Measurements from ENCODE around the gene APOBEC4. TPM values are rescaled to one million over a fixed set of nuclear protein-coding genes. Genes with fewer than 3 reads are reported as not detected.

APOBEC4 gene
- total and polyA plus RNA-seq, 2 of the 8 experiments (the other 6 are each of a cell fraction or from before 2014, with no cell fraction given) = not detected

DNA sequence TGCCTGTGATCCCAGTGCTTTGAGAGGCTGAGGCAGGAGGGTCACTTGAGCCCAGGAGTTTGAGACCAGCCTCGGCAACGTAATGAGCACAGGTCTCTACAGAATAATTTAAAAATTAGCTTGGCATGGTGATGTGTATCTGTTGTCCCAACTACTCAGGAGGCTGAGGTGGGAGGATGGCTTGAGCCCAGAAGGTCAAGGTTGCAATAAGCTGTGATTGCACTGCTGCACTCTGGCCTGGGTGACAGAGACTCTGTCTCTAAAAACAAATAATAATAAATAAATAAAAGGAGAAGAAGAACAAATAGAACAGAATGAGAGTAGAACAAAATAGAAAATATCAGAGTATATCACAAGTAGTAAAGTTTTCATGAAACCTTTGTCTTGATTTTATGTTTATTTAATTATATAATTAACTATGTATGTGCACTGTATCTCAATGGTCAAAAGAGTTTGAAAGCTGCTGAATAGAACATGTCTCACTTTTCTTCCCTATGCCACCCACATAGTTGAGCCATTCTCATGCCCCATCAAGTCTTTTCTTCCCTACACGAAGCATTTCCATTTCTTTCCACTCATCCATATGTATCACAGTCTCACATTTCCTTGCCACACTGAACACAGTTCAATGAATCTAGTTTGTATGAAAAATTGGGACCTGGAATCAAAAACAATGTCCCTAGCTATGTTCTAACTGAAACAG lies 22.9 kb upstream of the APOBEC4 start (continued):
- TF ChIP-seq, protein P1, sequence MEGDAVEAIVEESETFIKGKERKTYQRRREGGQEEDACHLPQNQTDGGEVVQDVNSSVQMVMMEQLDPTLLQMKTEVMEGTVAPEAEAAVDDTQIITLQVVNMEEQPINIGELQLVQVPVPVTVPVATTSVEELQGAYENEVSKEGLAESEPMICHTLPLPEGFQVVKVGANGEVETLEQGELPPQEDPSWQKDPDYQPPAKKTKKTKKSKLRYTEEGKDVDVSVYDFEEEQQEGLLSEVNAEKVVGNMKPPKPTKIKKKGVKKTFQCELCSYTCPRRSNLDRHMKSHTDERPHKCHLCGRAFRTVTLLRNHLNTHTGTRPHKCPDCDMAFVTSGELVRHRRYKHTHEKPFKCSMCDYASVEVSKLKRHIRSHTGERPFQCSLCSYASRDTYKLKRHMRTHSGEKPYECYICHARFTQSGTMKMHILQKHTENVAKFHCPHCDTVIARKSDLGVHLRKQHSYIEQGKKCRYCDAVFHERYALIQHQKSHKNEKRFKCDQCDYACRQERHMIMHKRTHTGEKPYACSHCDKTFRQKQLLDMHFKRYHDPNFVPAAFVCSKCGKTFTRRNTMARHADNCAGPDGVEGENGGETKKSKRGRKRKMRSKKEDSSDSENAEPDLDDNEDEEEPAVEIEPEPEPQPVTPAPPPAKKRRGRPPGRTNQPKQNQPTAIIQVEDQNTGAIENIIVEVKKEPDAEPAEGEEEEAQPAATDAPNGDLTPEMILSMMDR (IDR thresholded peaks at IDR 0.05; ENCODE audit: control extremely low read depth in 1 of 3, insufficient read depth in 1 of 3, low read depth in 1 of 3, low read length in 3 of 3) = no peak
